Mucosa of gallbladder (tissue), 1 donor: ENCODE results near the gene U2AF1L4. TPM values are rescaled to one million over a fixed set of nuclear protein-coding genes. Genes with fewer than 3 reads are reported as not detected.

Experiments used
- DNase-seq: peaks from one replicate; pipeline ENCODE4 v3.0.0-alpha.2; 2020; ENCODE audit warnings: low spot score
- total RNA-seq: library from RNA; stranded (reverse); gene quantifications from one replicate; pipeline ENCODE4 v1.2.1, GENCODE V29; 2021
- donor health status: DM: no; HTN: no; CAD: no.

The U2AF1L4 gene
- total RNA-seq, 1 donor from 2014 or later = 23.9 TPM

GRCh38 chr19:35712567-35713505 lies 32.4 kb downstream of the U2AF1L4 start:
- DNase-seq = no peak

GRCh38 chr19:35710784-35711723 lies 34.2 kb downstream of the U2AF1L4 start:
- no peak for DNase-seq

GRCh38 chr19:35708391-35708790 lies 36.8 kb downstream of the U2AF1L4 start:
- no peak for DNase-seq

GRCh38 chr19:35704218-35704617 lies 41.0 kb downstream of the U2AF1L4 start, which contains the start of gene ZBTB32:
Gene ZBTB32 (plus strand): TSS chr19:35704558. CDS start chr19:35714627, 10,069 bp downstream.
- peak; percentile 40 for DNase-seq

GRCh38 chr19:35703343-35703742 lies 41.9 kb downstream of the U2AF1L4 start:
- no peak for DNase-seq

GRCh38 chr19:35702223-35703012 lies 42.8 kb downstream of the U2AF1L4 start:
- peak; percentile 96 for DNase-seq

- no peak for DNase-seq
Observed at GRCh38 chr19:35696835-35697234, 48.4 kb downstream of the U2AF1L4 start.

GRCh38 chr19:35695895-35696422 lies 49.3 kb downstream of the U2AF1L4 start:
- no peak for DNase-seq

- peak; percentile 91 for DNase-seq
Observed at GRCh38 chr19:35693835-35694599, 51.2 kb downstream of the U2AF1L4 start.

GRCh38 chr19:35693422-35693821 lies 51.8 kb downstream of the U2AF1L4 start:
- DNase-seq = no peak

Other genes with a start within 250 kb of the U2AF1L4 start
- 1.8 TPM for gene DMKN, start 231.8 kb downstream of the U2AF1L4 start, total RNA-seq
- not detected for gene SBSN, start 217.1 kb downstream of the U2AF1L4 start, total RNA-seq
- gene GAPDHS, start 212.0 kb downstream of the U2AF1L4 start, total RNA-seq = not detected
- gene TMEM147, start 199.8 kb downstream of the U2AF1L4 start, total RNA-seq = 87.6 TPM
- gene ATP4A, start 181.8 kb downstream of the U2AF1L4 start, total RNA-seq = not detected
- not detected for gene PMIS2, start 159.2 kb downstream of the U2AF1L4 start, total RNA-seq
- 10.7 TPM for gene HAUS5, start 132.7 kb downstream of the U2AF1L4 start, total RNA-seq
- 78.3 TPM for gene RBM42, start 116.4 kb downstream of the U2AF1L4 start, total RNA-seq
- 2.5 TPM for gene ETV2, start 103.7 kb downstream of the U2AF1L4 start, total RNA-seq
- 459 TPM for gene COX6B1, start 97.1 kb downstream of the U2AF1L4 start, total RNA-seq
- gene UPK1A, start 78.9 kb downstream of the U2AF1L4 start, total RNA-seq = 0.89 TPM
- gene ZBTB32, start 40.9 kb downstream of the U2AF1L4 start, total RNA-seq = 0.43 TPM
- 45.1 TPM for gene KMT2B, start 27.4 kb downstream of the U2AF1L4 start, total RNA-seq
- gene IGFLR1, start 3.0 kb downstream of the U2AF1L4 start, total RNA-seq = 14.8 TPM
- gene PSENEN, start 233 bp upstream of the U2AF1L4 start, total RNA-seq = 67.9 TPM
- 10.1 TPM for gene LIN37, start 3.2 kb upstream of the U2AF1L4 start, total RNA-seq
- 654 TPM for gene HSPB6, start 11.6 kb upstream of the U2AF1L4 start, total RNA-seq
- 31.2 TPM for gene PROSER3, start 12.8 kb upstream of the U2AF1L4 start, total RNA-seq
- 20.1 TPM for gene ARHGAP33, start 30.1 kb upstream of the U2AF1L4 start, total RNA-seq
- 0.46 TPM for gene PRODH2, start 67.4 kb upstream of the U2AF1L4 start, total RNA-seq
- gene NPHS1, start 107.1 kb upstream of the U2AF1L4 start, total RNA-seq = 0.06 TPM
- 0.12 TPM for gene KIRREL2, start 111.5 kb upstream of the U2AF1L4 start, total RNA-seq
- gene APLP1, start 123.2 kb upstream of the U2AF1L4 start, total RNA-seq = 85.6 TPM
- 34.5 TPM for gene NFKBID, start 155.1 kb upstream of the U2AF1L4 start, total RNA-seq
- 14.4 TPM for gene HCST, start 157.1 kb upstream of the U2AF1L4 start, total RNA-seq
- 94.6 TPM for gene TYROBP, start 162.9 kb upstream of the U2AF1L4 start, total RNA-seq
- 23.7 TPM for gene LRFN3, start 191.0 kb upstream of the U2AF1L4 start, total RNA-seq
- 20.0 TPM for gene SDHAF1, start 249.8 kb upstream of the U2AF1L4 start, total RNA-seq